ENCODE data around the gene SLC39A10.

SLC39A10 gene

GRCh38 chr2:195656859-195657633, at the start of gene SLC39A10:
TSS of gene SLC39A10 (plus strand) at chr2:195657226. CDS start at chr2:195680043, 22,817 bp downstream.
- peak; percentile 96 for FAIRE-seq
- peak; percentile 56 for DNase-seq (ENCODE audit: insufficient read length, low spot score)
- peak; percentile 18 for TF ChIP-seq CTCF (IDR thresholded peaks at IDR 0.05; ENCODE audit: insufficient read depth, missing control alignments)

GRCh38 chr2:195608768-195609454, 48.1 kb upstream of the SLC39A10 start:
- TF ChIP-seq CTCF (IDR thresholded peaks at IDR 0.05; ENCODE audit: insufficient read depth, missing control alignments) = no peak
- FAIRE-seq = no peak

GRCh38 chr2:195610717-195611116, 46.3 kb upstream of the SLC39A10 start:
- no peak for FAIRE-seq
- DNase-seq (ENCODE audit: insufficient read length, low spot score) = no peak
- TF ChIP-seq CTCF (IDR thresholded peaks at IDR 0.05; ENCODE audit: insufficient read depth, missing control alignments) = no peak

More at GRCh38 chr2:195608768-195609454, 48.1 kb upstream of the SLC39A10 start:
- DNase-seq (ENCODE audit: insufficient read length, low spot score) = no peak

- FAIRE-seq = no peak
- no peak for TF ChIP-seq CTCF (IDR thresholded peaks at IDR 0.05; ENCODE audit: insufficient read depth, missing control alignments)
- no peak for DNase-seq (ENCODE audit: insufficient read length, low spot score)
Measured at GRCh38 chr2:195612611-195613495, 44.2 kb upstream of the SLC39A10 start.

GRCh38 chr2:195613922-195614321, 43.1 kb upstream of the SLC39A10 start:
- no peak for DNase-seq (ENCODE audit: insufficient read length, low spot score)

GRCh38 chr2:195619590-195619989, 37.4 kb upstream of the SLC39A10 start:
- FAIRE-seq (no peak), DNase-seq (ENCODE audit: insufficient read length, low spot score) (no peak)
- no peak for TF ChIP-seq CTCF (IDR thresholded peaks at IDR 0.05; ENCODE audit: insufficient read depth, missing control alignments)

More at GRCh38 chr2:195613922-195614321, 43.1 kb upstream of the SLC39A10 start:
- FAIRE-seq = no peak
- TF ChIP-seq CTCF (IDR thresholded peaks at IDR 0.05; ENCODE audit: insufficient read depth, missing control alignments) = no peak
